Astrocyte of the hippocampus (primary cell): ENCODE results near the gene RYR2.
"Not testable (repeated sequence)": the region's sequence is repeated elsewhere in the genome, so short reads cannot be mapped to it uniquely, and the experiment has no call there.

ENCODE experiments used
- DNase-seq: peaks from one replicate; pipeline ENCODE4 v3.0.0; 2011; ENCODE audit warnings: low read depth, low spot score

The RYR2 gene

DNA sequence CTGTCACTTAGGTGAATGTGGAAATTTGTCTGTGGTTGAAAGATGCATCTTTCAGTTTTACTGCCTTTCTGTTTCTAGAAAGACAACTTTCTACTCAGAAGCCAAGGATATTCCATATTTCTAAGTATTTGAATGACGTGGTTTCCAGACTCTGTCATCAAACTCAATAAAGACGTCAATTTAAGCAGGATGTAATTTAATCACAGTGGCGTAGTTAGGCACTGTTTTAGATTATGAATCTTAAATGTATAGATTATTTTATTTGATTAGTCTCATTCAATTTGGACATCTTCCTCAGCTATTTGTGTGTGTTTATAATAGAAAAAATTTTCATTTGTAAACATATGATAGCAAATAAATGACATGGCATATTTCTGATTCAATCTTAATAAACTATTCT is 298.9 kb downstream of the RYR2 start:
- DNase-seq: no peak

DNA sequence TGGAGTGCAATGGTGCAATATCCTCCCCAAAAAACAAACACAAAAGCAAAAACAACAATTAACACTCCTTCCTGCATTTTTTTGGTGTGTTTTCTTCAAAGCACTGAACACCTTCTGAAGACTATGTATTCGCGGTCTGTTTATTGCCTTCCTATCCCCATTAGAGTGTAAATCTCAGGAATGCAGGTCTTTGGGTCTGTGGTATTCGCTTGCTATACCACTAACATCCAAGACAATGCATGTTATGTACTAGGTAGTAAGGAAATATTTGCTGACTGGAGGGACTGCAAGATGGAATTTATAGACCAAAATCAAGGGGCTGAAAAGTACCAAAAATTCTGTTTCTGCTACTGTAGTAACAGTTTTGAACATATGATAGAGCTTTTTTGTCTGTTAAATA is 299.4 kb downstream of the RYR2 start:
- no peak for DNase-seq

DNA sequence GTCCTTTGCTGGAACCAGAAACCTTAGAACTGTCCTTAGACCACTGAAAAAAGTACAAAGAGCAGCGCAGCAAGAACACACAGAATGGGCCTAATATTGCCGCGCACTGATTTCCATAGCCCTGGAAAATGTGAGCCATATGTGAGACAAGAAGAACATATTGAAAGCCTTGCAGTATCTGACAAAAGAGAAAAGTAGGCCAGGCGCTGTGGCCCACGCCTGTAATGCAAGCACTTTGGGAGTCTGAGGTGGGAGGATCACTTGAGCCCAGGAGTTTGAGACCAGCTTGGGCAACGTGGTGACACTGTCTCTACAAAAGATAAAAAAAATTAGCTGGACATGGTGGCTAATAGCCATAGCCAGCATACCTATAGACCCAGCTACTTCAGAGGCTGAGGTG is 300.7 kb downstream of the RYR2 start:
- DNase-seq: no peak

DNA sequence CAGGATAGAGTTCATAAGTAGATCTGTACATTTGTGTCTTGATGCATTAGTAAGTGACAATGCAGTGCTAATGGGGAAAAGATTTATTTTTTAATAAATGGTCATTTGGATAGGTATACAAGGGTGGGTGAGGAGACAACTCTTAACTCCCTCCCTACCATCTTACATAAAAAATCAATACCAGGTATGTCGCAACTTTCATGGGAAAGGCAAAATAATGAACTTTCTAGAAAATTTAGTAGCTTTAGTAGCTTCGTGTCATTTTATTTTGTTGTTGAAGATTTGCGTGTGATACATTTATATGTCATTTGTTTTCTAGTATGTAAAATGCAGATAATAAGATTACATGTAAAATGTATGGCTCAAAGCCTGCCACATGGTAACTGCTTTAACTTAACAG is 310.8 kb downstream of the RYR2 start:
- no peak for DNase-seq

DNA sequence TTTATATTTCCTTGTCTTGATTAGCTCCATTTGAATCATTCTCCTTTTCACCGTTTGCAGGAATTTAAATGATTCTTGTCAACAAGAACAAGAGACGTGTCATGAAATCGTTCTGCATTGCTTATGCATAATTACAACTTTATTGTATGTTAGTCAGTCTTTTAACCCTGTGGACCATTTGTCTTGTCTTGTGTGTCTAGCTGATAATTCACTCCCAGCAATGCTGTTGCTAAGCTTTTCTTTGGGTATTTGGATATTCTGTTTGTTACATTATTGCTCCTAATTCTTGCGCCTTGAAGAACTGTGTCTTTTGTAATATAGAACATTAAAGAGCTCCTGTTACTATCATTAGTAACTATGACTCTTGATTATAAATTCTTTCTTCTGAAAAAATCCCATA is 311.9 kb downstream of the RYR2 start:
- no peak for DNase-seq

DNA sequence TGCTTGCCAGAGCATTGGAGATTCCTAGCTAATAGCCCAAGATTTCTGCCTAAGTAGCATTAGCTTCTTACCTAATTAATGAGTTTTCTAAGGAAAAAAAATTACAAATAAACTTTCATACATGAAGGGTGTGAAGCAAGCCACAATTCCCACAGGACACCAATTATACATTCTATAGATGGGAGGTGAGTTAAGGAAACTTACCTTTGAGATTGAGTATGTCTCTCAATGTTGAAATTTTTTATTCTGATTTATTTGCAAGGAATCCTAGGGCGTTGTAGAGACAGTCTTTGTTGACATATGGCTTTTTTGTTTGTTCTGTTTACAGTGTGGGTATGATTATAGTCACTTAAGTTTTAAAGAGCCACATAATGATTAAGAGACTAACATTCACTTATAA is 313.0 kb downstream of the RYR2 start:
- no peak for DNase-seq

DNA sequence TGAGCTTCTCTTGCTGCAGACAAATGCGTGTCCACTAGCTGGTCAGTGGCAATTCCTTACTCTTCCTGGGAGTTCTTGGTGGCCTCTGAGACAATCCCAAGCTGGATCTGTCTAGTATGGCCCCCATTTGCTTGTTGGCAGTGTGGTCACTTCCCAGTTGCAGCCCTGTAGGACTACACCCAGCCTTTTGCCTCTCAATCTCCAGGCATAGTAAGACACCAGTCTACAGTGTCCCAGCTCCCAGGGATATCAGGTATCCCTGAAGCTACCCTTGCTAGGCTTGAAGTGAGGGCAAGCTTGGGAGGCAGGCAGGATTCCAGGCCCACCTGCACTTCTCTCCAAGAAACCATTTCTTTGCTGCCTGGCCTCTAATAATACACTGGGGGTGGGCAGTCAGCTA is 316.6 kb downstream of the RYR2 start:
- no peak for DNase-seq

DNA sequence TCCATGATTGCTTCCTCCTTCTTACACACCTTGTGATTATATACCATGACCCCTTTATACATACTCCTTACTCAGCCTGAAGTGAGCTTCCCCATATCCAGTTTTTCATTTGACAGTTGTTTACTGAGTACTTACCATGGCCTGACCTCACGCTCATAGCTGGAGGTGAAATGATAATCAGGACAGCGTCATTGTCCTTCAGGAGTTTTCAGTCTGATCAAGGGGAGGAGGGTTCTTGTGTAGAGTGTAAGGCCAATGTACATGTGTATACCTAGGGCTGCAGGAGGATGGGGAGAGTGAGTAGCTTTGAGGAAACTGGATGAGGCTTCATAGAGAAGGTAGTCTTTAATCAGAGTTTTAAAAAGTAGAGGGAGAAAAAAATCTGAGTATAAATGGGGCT is 325.8 kb downstream of the RYR2 start:
- no peak for DNase-seq

DNA sequence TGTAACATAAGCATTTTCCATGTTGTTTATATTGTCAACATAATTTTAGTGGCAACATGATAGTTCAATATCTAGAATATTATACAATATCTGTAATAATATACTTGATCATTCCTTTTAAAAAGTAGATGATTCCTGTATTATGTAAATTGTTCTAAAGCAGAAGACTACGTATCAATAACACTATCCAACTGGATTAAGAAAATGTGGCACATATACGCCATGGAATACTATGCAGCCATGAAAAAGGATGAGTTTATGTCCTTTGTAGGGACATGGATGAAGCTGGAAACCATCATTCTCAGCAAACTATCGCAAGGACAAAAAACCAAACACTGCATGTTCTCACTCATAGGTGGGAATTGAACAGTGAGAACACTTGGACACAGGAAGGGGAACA is 329.5 kb downstream of the RYR2 start:
- DNase-seq: not testable (repeated sequence)

DNA sequence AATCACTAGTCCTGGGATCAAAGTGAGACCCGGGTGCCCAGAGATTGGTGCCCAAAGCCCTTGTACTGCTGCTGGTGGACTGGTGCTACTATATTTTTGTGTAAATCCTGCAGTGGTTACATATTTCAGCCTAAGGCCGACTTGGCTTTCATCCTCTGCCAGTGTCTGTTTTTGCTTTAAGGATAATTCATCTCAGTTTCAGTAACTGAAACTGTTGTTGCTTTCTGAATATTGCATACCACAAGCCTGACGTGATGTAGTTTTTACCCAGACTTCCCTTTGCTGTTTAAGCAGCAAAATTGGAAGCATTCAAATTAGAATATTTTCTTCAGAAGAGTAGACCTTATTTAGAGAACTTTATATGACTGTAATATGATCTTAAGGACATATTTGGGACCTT is 341.8 kb downstream of the RYR2 start:
- no peak for DNase-seq

DNA sequence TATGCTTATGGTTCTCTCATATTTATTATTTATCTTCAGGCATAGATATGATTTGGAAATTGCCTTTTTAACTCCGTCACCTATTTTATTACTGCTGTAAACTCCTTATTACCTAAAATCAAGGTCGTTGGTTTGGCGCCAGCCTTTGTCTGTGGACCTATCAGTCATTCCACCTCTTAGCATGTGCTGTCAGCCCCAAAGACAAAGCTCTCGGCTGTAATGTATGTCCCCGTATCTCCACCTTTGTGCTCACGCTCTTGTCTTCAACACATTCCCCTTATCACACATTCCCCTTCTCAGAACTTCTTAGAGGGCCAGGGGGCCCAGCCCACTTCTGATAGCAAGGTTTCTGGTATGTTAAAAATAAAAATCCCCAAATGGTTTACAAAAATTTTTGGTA is 342.2 kb downstream of the RYR2 start:
- no peak for DNase-seq

DNA sequence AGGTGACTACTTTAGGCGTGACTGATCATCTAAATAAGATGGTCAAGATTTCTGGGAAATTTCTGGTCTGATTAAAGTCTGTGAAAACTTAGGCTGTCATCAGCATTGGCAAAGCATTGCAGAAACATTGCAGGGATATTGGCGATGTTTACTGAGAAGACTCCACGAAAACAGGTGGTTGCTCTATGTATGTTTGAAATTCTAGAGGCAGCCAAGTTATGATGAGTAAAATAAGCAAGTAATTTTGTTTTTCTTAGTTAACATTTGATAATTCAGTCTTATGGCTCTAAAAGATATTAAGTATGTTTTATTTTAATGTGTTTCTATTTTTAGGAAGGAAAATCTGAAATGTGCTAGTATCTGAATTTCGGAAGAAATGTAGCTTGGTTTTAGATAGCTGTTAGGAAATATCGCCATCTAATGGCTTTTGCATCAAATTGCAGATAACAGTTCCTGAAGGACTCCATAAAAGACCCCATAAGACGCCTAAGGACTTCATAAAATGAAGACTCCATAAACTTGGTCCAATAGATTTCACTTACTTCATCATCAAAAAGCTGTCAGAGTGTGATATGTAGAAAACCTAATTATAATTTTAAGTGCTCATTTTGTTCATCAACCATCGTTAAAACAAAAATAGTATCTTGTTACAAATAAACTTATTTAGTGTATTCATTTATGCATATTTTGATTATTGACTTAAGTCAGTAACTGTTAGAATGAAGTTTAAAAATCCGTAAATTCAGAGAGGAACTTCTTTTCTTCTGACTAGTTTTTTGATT is 344.6 kb downstream of the RYR2 start:
- peak; percentile 28 for DNase-seq

DNA sequence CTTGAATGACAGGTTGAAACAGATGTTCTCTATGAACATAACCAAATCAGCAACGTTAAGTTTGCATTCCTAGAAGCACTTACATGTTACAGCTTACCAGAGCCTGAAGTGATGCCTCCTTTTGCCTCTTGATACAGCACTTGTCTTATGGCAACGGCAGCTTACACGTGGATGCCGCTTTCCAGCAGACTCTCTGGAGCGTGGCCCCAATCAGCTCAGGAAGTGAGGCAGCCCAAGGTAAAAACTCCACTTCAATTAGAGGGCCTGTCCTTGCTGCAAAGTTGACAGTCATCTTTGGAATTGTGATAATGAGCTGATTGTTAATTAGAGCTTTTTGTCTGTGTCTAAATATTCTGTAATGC is 345.1 kb downstream of the RYR2 start:
- no peak for DNase-seq

DNA sequence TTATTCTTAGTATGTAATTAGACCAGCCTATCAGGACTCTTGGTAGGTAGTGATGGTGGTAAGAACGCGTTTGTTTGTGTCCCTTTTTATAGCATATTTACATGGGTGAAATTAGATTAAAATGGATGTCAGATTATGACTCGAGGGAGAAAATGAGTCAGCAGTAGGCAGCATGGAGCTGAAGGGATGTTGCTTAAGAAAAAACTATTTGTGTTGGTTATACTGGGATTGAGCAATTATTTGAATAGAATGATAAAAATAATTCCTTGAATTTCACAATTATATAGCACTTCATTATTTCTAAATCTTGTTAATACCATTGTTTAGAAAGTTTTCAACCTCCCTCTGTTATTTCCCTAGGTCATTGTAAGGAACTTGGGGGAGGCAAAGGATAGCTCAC is 348.8 kb downstream of the RYR2 start:
- DNase-seq: no peak

DNA sequence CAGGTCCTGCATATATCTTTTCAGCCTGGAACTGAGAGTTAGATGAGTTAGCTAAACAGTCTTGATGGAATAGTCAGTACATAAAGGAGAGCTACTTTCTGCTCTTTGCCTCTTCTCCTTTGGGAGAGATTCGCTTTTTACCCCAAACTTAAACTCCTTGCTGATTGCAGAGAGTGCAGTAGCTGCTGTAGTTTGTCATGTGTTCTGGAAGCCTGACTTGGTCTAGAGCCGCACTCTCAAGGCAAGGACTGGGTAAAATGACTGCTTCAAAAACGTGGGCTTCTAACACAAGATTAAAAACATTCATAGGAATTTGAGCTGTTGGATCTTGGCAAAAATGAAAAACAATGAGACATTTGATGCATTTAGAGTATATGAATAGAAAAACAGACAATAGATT is 351.6 kb downstream of the RYR2 start:
- no peak for DNase-seq

DNA sequence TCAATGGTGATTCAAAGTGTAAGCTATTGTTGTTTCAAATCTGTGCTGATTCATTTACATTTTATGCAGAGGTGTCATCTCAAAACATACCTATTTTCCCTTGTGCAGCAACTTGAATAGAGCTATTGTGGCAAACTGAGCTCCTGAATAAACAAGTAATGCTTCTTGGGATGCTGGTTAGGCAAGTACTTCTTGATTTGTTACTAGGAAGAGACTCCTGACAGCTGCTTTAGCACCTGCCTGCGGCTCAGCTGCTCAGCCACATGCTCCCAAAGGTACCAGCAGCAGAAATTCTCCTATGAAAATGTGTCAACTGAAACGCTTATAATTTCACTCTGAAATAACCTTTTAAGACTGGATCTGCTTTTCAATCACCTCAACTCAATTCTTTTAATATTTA is 352.3 kb downstream of the RYR2 start:
- DNase-seq: no peak

DNA sequence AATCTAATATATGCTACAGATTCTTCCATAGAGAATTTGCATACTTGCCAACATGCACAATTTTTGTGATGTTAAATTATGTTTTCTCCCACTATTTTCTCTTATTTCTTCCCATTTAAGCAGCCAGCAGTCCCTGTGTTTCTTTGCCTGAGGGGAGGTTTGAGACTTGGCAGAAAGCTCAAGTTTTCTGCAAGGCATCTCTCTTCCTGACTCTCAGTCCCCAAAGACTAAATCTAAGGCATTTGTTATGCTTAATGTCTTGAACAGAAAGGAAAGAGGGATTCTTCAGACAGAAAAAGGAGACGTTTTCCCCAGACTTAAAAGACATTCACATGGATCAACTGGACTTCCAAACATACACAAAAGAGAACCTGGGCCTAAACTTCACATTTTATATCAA is 354.4 kb downstream of the RYR2 start:
- DNase-seq: no peak

DNA sequence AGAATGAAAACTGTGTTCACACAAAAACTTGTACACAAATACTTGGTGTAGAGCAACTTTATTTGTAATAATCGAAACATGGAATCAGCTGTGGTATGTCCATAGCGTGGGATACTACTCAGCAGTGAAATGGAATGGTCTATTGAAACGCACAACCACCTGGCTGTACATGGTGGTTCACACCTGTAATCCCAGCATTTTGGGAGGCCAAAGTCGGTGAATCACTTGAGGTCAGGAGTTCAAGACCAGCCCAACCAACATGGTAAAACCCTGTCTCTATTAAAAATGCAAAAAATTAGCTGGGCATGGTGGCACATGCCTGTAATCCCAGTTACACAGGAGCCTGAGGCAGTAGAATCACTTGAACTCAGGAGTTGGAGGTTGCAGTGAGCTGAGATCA is 356.8 kb downstream of the RYR2 start:
- DNase-seq: no peak

DNA sequence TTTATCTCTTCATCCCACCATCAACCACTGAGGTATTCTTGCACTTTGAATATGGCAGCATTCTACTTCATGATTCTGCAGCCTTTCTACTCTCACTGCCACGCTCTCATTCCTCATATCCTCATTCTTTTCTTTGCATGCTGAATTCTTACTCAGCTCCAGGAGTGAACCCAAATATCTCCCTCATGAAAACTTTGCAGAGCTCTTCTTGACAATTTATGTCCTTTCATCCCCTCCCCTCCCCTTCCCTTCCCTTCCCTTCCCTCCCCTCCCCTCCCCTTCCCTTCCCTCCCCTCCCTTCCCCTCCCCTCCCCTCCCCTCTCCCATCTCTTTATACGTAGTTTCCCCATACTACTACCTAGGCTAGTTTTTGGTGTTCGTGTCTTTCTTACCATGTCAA is 363.9 kb downstream of the RYR2 start:
- no peak for DNase-seq

DNA sequence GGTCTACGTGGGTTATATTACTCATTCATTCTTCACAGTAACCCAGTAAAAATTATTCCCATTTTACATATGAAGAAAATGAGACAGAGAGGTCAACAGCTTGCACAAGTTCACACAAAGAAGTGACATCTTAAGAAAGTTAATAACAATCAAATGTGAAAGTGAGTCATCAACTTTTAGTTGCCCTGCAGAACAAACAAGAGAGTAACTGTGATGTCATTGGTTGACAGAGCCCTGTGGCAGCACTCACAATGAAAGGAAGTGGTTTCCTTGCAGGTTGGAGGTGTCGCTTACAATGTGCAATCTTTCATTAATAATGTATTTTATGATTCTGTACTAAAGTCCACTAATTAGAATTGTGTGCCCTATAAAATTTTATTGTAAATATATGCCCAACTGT is 369.6 kb downstream of the RYR2 start:
- DNase-seq: no peak

DNA sequence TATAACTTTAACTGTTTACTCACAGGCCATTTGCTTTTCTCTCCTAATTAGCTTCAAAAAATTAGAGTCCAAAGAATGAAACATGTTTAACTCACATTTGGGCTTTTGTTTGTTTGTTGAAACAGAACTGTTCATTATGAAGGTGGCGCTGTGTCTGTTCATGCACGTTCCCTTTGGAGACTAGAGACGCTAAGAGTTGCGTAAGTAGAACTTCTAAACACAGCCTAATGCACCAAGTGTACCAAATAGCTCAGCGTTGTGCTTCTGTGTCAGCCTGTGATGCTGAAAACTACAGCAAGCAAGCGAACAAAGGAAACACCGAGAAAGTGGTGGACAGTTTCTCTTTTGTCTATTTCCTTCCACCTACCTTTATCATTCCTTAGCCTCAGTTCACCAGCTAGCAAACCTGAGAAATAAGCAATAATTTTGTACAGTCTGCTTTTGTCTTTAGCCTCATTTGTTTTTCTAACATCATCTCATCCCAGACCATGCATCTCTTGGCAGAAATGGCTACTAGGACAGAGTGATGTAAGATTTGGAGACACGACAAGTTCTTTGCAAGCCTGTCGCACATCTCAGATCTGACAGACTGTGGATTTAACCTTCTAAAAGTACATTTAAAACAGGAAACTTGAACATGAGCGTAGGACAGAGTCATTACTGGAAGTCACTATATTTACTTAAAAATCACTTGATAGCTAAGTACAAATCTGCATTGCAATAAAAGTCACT is 375.1 kb downstream of the RYR2 start:
- DNase-seq: no peak

DNA sequence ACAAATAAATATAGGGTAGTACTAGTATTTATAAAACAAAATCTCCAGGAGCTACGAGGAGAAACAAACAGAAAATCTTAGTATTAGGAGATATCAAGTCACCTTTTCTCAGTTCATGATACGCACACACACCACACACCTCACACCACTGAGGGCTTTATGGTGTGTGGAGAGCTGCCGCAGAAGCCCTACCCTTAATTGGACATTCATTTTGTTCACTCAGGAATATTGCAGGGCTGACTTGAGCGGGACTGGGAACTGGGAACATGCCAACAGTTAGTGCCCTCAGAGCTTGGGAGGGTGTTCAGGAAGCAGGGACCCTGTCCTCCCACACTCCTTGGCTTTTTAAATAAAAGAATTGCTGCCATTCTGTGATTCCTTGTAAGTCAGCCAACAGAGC is 386.8 kb downstream of the RYR2 start:
- DNase-seq: no peak

DNA sequence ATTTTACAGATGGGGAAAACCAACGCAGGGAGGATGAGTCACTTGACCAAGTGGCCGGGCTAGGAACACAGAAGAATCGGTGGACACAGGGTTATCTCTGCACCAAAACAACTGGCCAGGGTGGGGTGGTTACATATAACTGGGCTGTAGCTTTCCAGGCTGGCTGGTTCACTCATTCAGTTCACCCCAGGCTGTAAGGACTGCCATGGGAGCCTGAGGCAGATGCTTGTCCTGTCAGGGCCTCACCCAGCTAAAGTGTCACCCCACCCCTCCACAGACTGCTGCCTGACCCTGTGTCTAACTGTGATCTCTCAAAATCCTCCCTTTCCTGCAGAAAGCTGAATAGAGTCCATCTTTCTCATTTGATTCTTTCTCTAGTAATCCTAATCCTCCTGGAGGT is 387.3 kb downstream of the RYR2 start:
- no peak for DNase-seq

DNA sequence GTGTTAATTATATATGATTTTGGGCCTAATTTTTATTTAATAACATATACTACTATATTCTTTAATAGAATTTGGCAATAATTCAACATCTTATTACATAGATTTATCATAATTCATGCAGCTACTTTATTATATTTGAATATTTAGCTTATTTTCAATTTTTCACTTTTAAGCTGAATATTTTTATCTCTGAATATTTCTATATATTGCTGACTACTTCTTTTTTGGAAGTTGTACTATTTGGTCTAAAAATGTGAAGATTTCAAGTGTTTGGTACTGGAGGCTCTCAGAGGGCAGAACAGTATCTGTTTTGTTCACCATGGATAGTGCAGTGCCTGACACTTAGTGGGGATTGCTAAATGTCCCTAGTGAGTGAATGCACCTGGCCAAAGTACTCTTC is 389.5 kb downstream of the RYR2 start:
- DNase-seq: no peak
